Gastroesophageal sphincter (tissue), 3 donors: ENCODE measurements around the gene PUS10.

Source experiments
- EP300 ChIP-seq: sonication (generic); formaldehyde crosslinking; IDR thresholded peaks from one replicate; pipeline ENCODE4 v1.6.1; 2017; ENCODE audit warnings: antibody characterized with exemption, mild to moderate bottlenecking
- POLR2AphosphoS5 ChIP-seq: sonication (generic); formaldehyde crosslinking; IDR thresholded peaks from one replicate; pipeline ENCODE4 v1.6.1; 2017; ENCODE audit warnings: antibody characterized with exemption
- TF ChIP-seq, protein P1 (sequence below), 4 experiments: fragments of 200-600 bp in 2 of 4; fragments of 450-650 bp in 2 of 4; sonication (generic) in 1 of 4; IDR thresholded peaks; one replicate each; pipeline ENCODE4 v1.5.1; 2017 to 2019; ENCODE audit warnings: antibody characterized with exemption in 4 of 4, mild to moderate bottlenecking in 2 of 4, moderate library complexity in 2 of 4

DNA sequence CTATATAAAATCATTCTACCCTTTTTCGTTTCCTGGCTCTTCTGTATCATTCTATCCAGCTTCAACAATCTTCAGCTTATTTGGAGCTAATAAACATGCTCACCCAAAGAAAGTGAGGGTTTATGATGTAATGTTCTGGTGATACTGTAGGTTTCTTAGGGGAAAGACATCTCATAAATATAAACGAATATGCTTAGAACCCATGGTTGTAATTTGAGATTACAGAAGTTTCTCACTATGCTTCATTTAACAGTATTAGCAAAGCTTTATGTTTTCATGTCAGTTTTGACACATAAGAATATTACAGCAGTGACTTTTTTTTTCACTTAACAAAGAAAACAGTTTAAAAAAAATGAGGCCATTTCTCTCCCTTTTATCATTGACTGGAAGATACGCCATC, 12.3 kb downstream of the PUS10 start:
- TF ChIP-seq, protein P1, sequence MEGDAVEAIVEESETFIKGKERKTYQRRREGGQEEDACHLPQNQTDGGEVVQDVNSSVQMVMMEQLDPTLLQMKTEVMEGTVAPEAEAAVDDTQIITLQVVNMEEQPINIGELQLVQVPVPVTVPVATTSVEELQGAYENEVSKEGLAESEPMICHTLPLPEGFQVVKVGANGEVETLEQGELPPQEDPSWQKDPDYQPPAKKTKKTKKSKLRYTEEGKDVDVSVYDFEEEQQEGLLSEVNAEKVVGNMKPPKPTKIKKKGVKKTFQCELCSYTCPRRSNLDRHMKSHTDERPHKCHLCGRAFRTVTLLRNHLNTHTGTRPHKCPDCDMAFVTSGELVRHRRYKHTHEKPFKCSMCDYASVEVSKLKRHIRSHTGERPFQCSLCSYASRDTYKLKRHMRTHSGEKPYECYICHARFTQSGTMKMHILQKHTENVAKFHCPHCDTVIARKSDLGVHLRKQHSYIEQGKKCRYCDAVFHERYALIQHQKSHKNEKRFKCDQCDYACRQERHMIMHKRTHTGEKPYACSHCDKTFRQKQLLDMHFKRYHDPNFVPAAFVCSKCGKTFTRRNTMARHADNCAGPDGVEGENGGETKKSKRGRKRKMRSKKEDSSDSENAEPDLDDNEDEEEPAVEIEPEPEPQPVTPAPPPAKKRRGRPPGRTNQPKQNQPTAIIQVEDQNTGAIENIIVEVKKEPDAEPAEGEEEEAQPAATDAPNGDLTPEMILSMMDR (IDR thresholded peaks at IDR 0.05): no peak
- TF ChIP-seq POLR2AphosphoS5: no peak
- no peak for TF ChIP-seq EP300
